NCI-H226 (cell line): ENCODE data around the gene MACROD1.

Experiments used
- DNase-seq: peaks from one replicate; pipeline ENCODE4 v3.0.0-alpha.2; 2015

Gene MACROD1

GRCh38 chr11:64008914-64009633, 156.8 kb downstream of the MACROD1 start:
- no peak for DNase-seq

- no peak for DNase-seq
Observed at GRCh38 chr11:64008283-64008913, 157.5 kb downstream of the MACROD1 start.

DNA sequence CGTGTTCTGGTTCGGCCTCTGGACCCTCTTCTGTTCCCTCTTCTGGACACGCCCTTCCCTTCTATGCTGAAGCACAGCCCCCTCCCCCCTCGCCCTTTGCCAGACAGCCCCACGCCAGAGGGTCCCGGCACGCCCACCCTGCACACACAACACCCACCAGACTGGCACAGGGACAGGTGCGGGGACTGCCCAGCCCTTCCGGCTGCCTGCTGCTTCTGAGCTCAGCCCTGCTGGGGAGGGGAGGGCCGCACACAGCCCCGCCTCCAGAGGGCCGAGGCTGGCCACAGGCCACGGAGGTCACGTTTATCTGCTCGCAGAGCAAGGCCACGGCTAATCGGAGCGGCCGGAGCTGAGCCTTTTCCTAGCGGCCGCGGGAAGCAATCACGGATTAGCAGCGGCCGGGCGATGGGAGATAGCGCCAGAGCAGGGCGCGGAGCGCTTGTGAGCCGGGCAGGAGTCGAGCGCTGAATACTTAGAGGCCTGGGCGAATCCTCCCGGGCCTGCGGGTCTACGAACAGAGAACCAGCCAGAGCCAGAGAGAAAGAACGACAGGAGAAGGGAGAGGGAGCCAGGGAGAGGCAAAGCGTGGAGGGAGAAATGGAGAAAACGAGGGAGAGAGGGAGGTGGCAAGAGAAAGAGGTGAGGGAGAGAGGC, 158.2 kb downstream of the MACROD1 start:
- DNase-seq: peak; percentile 89

DNA sequence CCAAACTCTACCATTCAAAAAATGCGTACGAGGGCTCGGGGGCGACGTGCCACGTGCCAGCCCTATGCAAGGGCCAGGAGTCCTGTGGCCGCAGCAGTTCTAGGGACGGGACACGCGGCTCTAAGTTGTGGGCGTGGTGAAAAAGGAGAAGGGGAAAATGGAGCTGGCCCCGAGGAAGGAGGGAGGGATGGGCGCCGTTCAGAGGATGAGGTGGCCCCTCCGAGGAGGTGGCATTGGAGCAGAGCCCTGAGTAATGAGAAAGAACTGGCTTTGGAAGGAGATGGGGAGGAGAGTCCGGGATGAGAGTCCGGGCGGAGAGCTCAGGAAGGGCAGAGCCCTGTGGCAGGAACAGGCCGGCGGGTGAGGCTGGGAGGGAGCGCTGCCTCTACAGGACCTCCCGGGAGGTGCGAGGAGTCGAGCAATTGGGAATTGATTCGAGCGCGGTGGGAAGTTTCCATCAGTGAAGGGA, 158.7 kb downstream of the MACROD1 start:
- DNase-seq: peak; percentile 18

- DNase-seq: no peak
Observed at GRCh38 chr11:64006398-64006797, 159.5 kb downstream of the MACROD1 start.

DNA sequence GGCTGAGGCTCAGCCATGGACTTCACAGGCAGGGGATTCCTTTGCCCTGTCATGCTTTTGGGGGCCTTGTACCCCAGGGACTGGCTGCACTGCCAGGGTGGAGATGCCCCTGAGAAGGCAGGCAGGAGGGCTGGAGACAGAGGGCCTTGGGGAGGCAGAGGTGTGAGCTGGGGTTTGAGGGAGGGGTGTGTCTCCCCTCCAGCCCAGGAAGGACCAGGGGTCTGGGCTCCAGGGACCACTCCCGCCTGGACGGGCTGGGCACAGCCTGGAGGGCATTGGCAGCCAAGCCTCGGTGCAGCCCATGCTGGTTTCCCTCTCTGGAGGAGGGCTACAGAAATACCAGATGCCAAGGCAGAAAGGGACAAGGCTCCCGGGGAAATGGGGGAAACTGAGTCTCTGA, 160.2 kb downstream of the MACROD1 start:
- DNase-seq: no peak

GRCh38 chr11:64004590-64004984, 161.3 kb downstream of the MACROD1 start:
- DNase-seq: no peak

DNA sequence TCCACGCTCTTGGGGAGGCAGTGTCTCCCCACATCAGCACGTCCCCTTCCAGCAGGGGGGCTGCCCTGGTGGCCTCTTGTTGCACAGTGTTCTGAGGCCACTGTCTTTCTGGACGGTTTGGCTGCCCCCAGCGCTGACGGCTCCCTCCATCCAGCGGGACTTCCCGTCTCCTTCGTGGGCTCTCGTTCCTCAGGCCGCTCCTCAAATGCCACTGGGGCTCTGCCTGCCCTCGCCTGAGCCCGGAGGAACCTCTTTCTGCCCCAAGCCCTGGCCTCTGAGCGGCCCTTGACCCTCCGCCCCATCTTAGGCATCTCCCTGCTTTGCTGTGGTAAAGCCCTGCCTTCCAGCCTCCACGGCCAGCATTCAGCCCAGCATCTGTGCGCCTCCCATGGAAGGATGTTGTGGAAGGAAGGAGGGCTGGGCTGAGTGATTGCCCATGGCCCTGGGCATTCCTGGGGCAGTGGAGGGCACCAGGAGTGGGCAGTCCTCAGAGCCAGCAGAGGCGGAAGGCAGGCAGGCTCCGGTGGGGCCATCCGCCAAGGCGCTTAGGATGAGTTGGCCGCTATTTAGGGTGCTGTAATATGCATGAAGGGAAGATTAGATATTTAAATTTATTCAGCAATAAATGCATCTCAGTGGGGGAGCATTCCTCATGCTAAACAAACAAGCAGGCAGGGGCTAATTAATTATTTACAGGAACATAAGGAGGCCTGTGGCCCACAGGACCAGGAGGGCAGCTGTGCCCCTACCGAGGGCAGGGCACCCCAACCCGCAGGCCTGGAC, 161.9 kb downstream of the MACROD1 start:
- DNase-seq: no peak

DNA sequence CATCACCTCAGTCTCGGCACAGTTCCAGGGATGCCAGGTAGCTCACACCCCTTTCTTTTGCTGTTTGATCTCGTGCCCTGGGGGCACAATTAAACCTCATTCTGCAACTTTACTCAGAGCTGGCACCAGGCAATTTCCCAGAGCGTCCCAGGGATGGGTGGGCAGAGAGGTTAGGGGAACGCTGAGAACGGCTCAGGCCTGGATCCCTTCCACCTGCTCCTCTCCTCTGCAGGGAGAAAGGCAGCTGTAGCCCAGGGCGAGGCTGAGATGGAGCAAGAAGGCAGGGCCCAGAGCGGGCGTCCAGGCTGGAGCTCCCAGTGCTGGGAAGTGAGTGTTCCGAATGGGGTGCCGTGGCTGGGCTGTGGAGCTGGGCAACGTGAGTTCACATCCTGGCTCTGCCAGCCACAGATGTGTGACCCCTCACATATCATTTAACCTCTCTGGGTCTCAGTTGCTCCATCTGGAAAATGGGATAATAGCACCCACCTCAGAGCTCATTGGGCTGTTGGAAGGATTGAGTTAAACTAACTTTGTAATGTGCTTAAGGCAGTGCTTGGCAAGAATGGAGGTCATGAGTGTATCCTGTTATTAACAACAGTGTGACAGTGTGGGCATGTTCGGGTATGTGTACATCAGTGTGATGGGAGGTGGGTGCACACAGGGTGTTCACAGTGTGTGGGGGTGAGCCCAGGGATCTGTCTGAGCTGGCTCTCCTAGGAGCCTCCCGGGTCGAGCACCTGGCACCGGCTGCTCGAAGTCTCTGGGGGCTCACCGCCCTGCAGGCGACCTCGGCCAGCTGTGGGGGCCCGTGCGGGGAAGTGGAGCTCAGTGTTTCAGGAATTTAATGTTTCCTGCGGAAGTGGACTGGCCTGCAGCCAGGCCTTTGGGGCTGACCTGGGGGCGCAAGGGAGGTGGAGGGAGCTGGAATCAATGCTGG, 164.2 kb downstream of the MACROD1 start:
- DNase-seq: peak; percentile 42

- no peak for DNase-seq
Observed at GRCh38 chr11:64000740-64001483, 165.0 kb downstream of the MACROD1 start.

GRCh38 chr11:64000026-64000739, 165.7 kb downstream of the MACROD1 start:
- no peak for DNase-seq

- peak; percentile 83 for DNase-seq
Observed at GRCh38 chr11:63999349-64000025, 166.4 kb downstream of the MACROD1 start.

DNA sequence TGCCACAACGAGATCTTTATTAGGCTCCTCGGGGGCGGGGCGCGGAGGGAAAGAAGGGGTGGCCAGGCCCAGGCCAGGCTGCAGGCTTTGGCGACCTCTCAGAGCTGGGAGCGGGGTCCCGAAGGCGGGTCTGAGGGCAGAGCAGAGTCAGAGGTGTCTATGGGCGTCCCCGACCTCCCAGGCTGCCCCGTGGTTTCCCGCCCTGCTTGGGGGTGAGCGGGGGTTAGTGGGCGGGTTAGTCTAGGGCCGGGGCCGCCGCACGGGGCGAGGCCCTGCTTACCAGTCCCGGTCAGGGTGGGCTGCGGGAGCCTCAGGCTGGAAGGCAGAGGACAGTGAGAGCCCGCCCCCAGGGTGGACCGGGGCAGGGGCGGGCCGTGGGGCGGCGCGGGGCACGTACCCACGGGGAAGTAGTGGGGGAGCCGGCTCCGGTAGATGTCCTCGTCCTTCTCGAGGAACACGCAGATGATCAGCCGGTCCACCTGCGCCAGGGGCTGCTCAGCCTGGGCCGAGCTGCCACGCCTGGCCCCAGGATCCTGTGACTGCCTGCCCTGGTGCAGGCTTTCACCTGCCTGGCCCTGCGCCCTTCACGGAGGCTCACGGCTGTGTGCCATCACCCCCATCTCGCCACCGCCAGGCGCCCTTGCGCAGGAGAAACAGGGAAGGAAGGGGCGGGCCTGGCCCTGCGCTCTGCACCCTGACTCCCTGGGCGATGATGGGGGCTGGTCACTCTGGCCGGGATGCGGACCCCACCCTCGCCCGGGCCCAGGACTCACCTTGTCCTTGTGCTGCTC, 167.2 kb downstream of the MACROD1 start:
- no peak for DNase-seq

DNA sequence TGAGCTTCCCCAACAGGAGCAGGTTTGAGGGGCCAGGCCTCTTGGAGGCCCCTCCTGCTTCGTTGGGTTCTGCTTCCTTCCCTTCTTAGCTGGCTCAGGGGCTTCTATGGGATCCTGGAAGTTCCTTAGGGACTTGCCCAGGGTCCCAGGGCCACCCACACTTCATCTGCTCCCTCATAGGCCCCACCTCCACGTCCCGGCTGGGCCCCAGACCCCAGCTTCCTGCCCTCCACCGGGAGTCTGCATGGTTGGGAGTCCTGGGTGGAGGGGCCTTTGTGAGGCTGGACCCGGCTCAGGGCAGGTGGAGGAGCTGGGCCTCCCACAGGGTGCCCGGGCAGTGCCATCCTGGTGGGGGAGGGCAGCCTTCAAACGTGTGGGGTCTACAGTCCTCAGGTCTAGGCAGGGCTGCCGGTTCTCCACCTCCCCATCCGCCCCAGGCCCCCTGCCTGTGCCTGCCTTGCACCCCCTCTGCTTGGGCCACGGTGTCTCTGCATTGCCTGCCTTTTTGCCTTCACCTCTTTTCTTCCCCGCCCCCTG, 168.0 kb downstream of the MACROD1 start:
- DNase-seq: no peak

- DNase-seq: no peak
Observed at GRCh38 chr11:63997104-63997700, 168.7 kb downstream of the MACROD1 start.

- DNase-seq: no peak
Observed at GRCh38 chr11:63996512-63996911, 169.4 kb downstream of the MACROD1 start.

GRCh38 chr11:63993993-63994392, 171.9 kb downstream of the MACROD1 start:
- DNase-seq: no peak

GRCh38 chr11:63993100-63993499, 172.8 kb downstream of the MACROD1 start:
- DNase-seq: no peak
